ENCODE results near the gene MAPK8IP2. TPM values are rescaled to one million over a fixed set of nuclear protein-coding genes. Genes with fewer than 3 reads are reported as not detected.

MAPK8IP2 gene
- total and polyA plus RNA-seq, 2 donors (not counting 1 experiment from before 2014, with no cell fraction given): 0.10 to 0.17 TPM

DNA sequence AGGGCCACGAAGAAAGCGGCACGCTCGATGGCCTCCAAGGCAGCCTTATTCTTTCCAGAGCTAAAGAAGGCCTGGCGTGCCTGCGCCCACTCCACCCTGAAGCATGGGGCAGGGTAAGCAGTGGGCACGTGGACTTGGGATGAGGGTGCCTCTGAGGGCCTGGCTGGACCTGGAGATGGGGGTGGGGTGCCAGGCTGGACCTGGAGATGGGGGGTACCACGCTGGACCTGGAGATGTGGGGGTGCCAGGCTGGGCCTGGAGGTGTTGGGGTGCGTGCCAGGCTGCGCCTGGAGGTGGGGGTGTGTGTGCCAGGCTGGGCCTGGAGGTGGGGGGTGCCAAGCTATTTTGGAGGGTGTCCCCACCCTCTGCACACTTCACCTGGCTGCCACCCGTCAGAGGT is 27.6 kb upstream of the MAPK8IP2 start:
- no peak overlapping the region for H2AFZ ChIP-seq (ENCODE audit: low read length)
- H3K4me3 ChIP-seq (replicated peaks in 1 of 4; ENCODE audit: control extremely low read depth in 1 of 4, insufficient read depth in 1 of 4, low read depth in 3 of 4, low read length in 4 of 4): no peak overlapping the region
- DNase-seq (ENCODE audit: low read depth in 2 of 2): no peak
- TF ChIP-seq EZH2 (IDR thresholded peaks at IDR 0.05; ENCODE audit: low read length, missing control alignments) (no peak), CTCF (conservative IDR thresholded peaks at IDR 0.05 in 1 of 2, IDR thresholded peaks at IDR 0.05 in 1 of 2; ENCODE audit: low read depth in 1 of 2, low read length in 2 of 2) (no peak)
- H3K79me2 ChIP-seq (ENCODE audit: control insufficient read depth, insufficient read depth, low read length): no peaks in the 10 kb centered on the region
- H3K4me1 ChIP-seq (ENCODE audit: control insufficient read depth, extremely low read depth, insufficient read depth, low read length): no peaks in the 10 kb centered on the region
- no peak overlapping the region for H3K9ac ChIP-seq (ENCODE audit: insufficient read depth, low read length)
- no peak overlapping the region for H3K4me2 ChIP-seq (ENCODE audit: extremely low read depth, insufficient read depth, low read length)
- H3K27ac ChIP-seq (ENCODE audit: insufficient read depth, low read length): no peak overlapping the region
- no peaks in the 10 kb centered on the region for H3K36me3 ChIP-seq (ENCODE audit: control insufficient read depth, insufficient read depth, low read length)
- H3K27me3 ChIP-seq (ENCODE audit: control insufficient read depth, insufficient read depth, low read length): no peaks in the 10 kb centered on the region
- H4K20me1 ChIP-seq (ENCODE audit: control insufficient read depth, extremely low read depth, insufficient read depth, low read length): no peaks in the 10 kb centered on the region
- no peaks in the 10 kb centered on the region for H3K9me3 ChIP-seq (ENCODE audit: control insufficient read depth, insufficient read depth, low read depth, low read length)

DNA sequence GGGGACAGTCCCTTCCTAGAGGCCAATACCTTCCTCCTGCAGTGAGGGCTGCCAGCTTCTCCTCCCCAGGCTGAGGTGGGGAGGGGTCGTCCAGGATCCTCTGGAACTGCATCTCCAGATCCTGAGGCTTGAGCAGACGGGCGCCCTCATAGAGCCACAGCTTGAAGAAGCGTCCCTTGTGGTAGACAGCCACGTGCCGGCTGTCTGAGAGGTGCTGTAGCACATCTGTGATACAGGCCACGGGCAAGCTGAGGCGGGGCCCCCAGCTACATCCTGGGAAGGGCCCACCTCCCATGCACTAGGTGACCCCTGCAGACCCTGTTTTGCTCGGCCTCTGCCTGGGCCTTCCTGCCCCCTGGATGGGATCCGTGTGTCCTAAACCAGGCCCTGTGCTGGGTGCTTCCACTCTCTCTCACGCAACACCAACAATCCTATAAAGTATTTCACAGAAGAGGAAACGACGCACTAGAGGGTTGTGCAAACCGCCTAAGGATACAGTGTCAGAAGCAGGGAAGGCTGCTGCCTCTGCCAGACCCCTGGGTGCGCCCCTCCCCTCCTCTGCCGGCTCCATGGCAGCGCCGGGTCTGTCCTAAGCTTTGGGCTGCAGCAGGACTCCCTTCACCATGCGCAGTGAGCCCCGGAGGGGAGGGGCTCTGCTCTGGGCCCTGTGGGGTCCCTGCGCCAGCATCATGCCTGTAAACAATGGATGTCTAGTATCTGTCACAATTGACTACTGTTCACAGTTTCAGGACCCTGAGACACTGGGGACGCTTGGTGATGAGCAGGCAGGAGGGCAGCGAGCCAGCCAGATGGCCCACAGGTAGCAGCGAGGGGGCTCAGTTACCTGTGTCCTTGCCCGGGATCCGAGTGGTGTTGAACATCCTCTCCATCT is 26.9 kb upstream of the MAPK8IP2 start:
- Histone ChIP-seq H3K4me1 (ENCODE audit: control insufficient read depth, extremely low read depth, insufficient read depth, low read length) (peaks cover 6% of the 10 kb centered on the region), H4K20me1 (ENCODE audit: control insufficient read depth, extremely low read depth, insufficient read depth, low read length) (no peaks in the 10 kb centered on the region), H3K9me3 (ENCODE audit: control insufficient read depth, insufficient read depth, low read depth, low read length) (no peaks in the 10 kb centered on the region), H3K27ac (ENCODE audit: insufficient read depth, low read length) (no peak overlapping the region), H3K4me2 (ENCODE audit: extremely low read depth, insufficient read depth, low read length) (no peak overlapping the region), H3K36me3 (ENCODE audit: control insufficient read depth, insufficient read depth, low read length) (no peaks in the 10 kb centered on the region), H2AFZ (ENCODE audit: low read length) (no peak overlapping the region), H3K27me3 (ENCODE audit: control insufficient read depth, insufficient read depth, low read length) (no peaks in the 10 kb centered on the region), H3K9ac (ENCODE audit: insufficient read depth, low read length) (no peak overlapping the region), H3K4me3 (replicated peaks in 1 of 4; ENCODE audit: control extremely low read depth in 1 of 4, insufficient read depth in 1 of 4, low read depth in 3 of 4, low read length in 4 of 4) (no peak overlapping the region), H3K79me2 (ENCODE audit: control insufficient read depth, insufficient read depth, low read length) (no peaks in the 10 kb centered on the region)
- DNase-seq (ENCODE audit: low read depth in 2 of 2): no peak
- TF ChIP-seq CTCF (conservative IDR thresholded peaks at IDR 0.05 in 1 of 2, IDR thresholded peaks at IDR 0.05 in 1 of 2; ENCODE audit: low read depth in 1 of 2, low read length in 2 of 2) (no peak), EZH2 (IDR thresholded peaks at IDR 0.05; ENCODE audit: low read length, missing control alignments) (no peak)

DNA sequence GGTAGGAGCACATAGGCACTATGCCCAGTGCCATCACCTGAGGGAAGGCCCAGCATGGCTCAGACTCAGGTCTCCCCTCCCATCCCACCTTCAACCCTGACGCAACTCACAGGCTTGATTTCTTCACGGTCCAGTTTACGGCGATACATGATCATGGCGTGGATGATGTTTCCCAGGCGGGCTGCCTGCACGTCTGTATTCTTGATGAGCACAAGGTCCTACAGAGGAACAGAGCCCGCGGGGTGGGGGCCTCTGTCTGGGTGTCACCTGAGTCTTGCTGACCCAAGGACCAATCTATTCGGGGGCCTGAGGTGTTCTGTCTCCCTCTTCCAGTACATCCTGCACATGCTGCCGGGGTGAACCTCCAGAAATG is 26.2 kb upstream of the MAPK8IP2 start:
- H3K4me1 ChIP-seq (ENCODE audit: control insufficient read depth, extremely low read depth, insufficient read depth, low read length): peaks cover 8% of the 10 kb centered on the region
- H3K36me3 ChIP-seq (ENCODE audit: control insufficient read depth, insufficient read depth, low read length): no peaks in the 10 kb centered on the region
- no peaks in the 10 kb centered on the region for H3K79me2 ChIP-seq (ENCODE audit: control insufficient read depth, insufficient read depth, low read length)
- H3K9ac ChIP-seq (ENCODE audit: insufficient read depth, low read length): no peak overlapping the region
- TF ChIP-seq EZH2 (IDR thresholded peaks at IDR 0.05; ENCODE audit: low read length, missing control alignments): no peak
- no peak for TF ChIP-seq CTCF (conservative IDR thresholded peaks at IDR 0.05 in 1 of 2, IDR thresholded peaks at IDR 0.05 in 1 of 2; ENCODE audit: low read depth in 1 of 2, low read length in 2 of 2)
- H3K27ac ChIP-seq (ENCODE audit: insufficient read depth, low read length): no peak overlapping the region
- no peak overlapping the region for H2AFZ ChIP-seq (ENCODE audit: low read length)
- H3K4me2 ChIP-seq (ENCODE audit: extremely low read depth, insufficient read depth, low read length): no peak overlapping the region
- no peak for DNase-seq (ENCODE audit: low read depth in 2 of 2)
- H3K27me3 ChIP-seq (ENCODE audit: control insufficient read depth, insufficient read depth, low read length): no peaks in the 10 kb centered on the region
- no peaks in the 10 kb centered on the region for H4K20me1 ChIP-seq (ENCODE audit: control insufficient read depth, extremely low read depth, insufficient read depth, low read length)
- no peak overlapping the region for H3K4me3 ChIP-seq (replicated peaks in 1 of 4; ENCODE audit: control extremely low read depth in 1 of 4, insufficient read depth in 1 of 4, low read depth in 3 of 4, low read length in 4 of 4)
- no peaks in the 10 kb centered on the region for H3K9me3 ChIP-seq (ENCODE audit: control insufficient read depth, insufficient read depth, low read depth, low read length)
